HepG2 (cell line): ENCODE results near the gene PATL2. TPM values are rescaled to one million over a fixed set of nuclear protein-coding genes. Genes with fewer than 3 reads are reported as not detected.
A peak's percentile ranks its signal among the peaks of the same experiment; 100 is the strongest.

ENCODE experiments used
- ESRRA ChIP-seq: sonication (generic); formaldehyde crosslinking; IDR thresholded peaks from 2 replicates; pipeline ENCODE4 v1.5.1; 2020; ENCODE audit warnings: mild to moderate bottlenecking, low read depth, missing genetic modification reagents
- MED1 ChIP-seq: sonication (generic); formaldehyde crosslinking; IDR thresholded peaks from 2 replicates; pipeline ENCODE4 v1.4.0; 2020; ENCODE audit warnings: missing genetic modification reagents
- MYC ChIP-seq: sonication (generic); formaldehyde crosslinking; IDR thresholded peaks from 2 replicates; pipeline ENCODE4 v1.9.0; 2021; ENCODE audit warnings: missing genetic modification reagents, borderline replicate concordance
- NONO ChIP-seq, 2 experiments: fragments of 450-650 bp in 1 of 2; sonication (generic) in 1 of 2; formaldehyde crosslinking in 1 of 2; IDR thresholded peaks in 1 of 2; conservative IDR thresholded peaks in 1 of 2; 2 replicates each; pipeline versions ENCODE4 v1.6.1 to v1.8.0; 2017 to 2022; ENCODE audit warnings: mild to moderate bottlenecking in 1 of 2, missing genetic modification reagents in 1 of 2, moderate library complexity in 1 of 2
- RXRA ChIP-seq: sonication (generic); formaldehyde crosslinking; IDR thresholded peaks from 2 replicates; pipeline ENCODE4 v1.5.1; 2020; ENCODE audit warnings: missing genetic modification reagents
- SOX13 ChIP-seq, 3 experiments: fragments of 450-650 bp in 1 of 3; sonication (generic) in 1 of 3; formaldehyde crosslinking in 1 of 3; IDR thresholded peaks in 2 of 3; conservative IDR thresholded peaks in 1 of 3; 2 replicates each; pipeline versions ENCODE4 v1.5.0 to v1.6.1; 2016 to 2020; ENCODE audit warnings: antibody characterized with exemption in 1 of 3, mild to moderate bottlenecking in 1 of 3, missing compliant biosample characterization in 1 of 3, missing genetic modification reagents in 1 of 3, moderate library complexity in 1 of 3
- SP2 ChIP-seq: sonication (generic); formaldehyde crosslinking; IDR thresholded peaks from 2 replicates; pipeline ENCODE4 v1.5.1; 2020; ENCODE audit warnings: mild to moderate bottlenecking, missing genetic modification reagents
- YY1 ChIP-seq: IDR thresholded peaks from 2 replicates; pipeline ENCODE4 v1.6.1; 2011; ENCODE audit warnings: low read length, low read depth, moderate library complexity, mild to moderate bottlenecking; ENCODE audit not compliant: insufficient read depth, insufficient replicate concordance
- ZNF354B ChIP-seq: sonication (generic); formaldehyde crosslinking; IDR thresholded peaks from 2 replicates; pipeline ENCODE4 v1.8.0; 2022; ENCODE audit warnings: mild to moderate bottlenecking, missing genetic modification reagents
- ZNF432 ChIP-seq: sonication (generic); formaldehyde crosslinking; IDR thresholded peaks from 2 replicates; pipeline ENCODE4 v1.5.0; 2020; ENCODE audit warnings: missing genetic modification reagents, mild to moderate bottlenecking, borderline replicate concordance
- ZNF614 ChIP-seq: IDR thresholded peaks from 2 replicates; pipeline ENCODE4 v1.6.1; 2018; ENCODE audit warnings: missing biosample characterization, missing genetic modification reagents, inconsistent platforms, borderline replicate concordance
- polyA plus RNA-seq, 8 experiments: library from polyadenylated mRNA; depleted of rRNA in 3 of 8; stranded (reverse) in 7 of 8; unstranded in 1 of 8; fragments of >200 nt; fragmentation: Illumina TruSeq in 4 of 8; extraction: Trizol in 4 of 8; gene quantifications; 2 replicates each; pipeline versions ENCODE4 v1.2.1 to v1.2.3, GENCODE V29; 2011 to 2016; ENCODE audit warnings: low read depth in 4 of 8, missing spikeins in 1 of 8, mixed read lengths in 1 of 8; ENCODE audit not compliant: insufficient read depth in 1 of 8
- total RNA-seq, 5 experiments: library from RNA; depleted of rRNA; stranded (reverse); fragments of >200 nt; fragmentation: Illumina TruSeq; extraction: Trizol; gene quantifications; 2 replicates each; pipeline ENCODE4 v1.2.3, GENCODE V29; 2016; ENCODE audit warnings: low read depth in 1 of 5
- TF ChIP-seq, protein P1 (sequence below): sonication (generic); formaldehyde crosslinking; IDR thresholded peaks from 2 replicates; pipeline ENCODE4 v1.4.0; 2020; ENCODE audit warnings: missing genetic modification reagents; ENCODE audit errors: not compliant biosample characterization
- TF ChIP-seq, protein P2 (sequence below): sonication (generic); formaldehyde crosslinking; IDR thresholded peaks from 2 replicates; pipeline ENCODE4 v1.4.0; 2020; ENCODE audit warnings: mild to moderate bottlenecking, missing genetic modification reagents
- TF ChIP-seq, protein P3 (sequence below): sonication (generic); formaldehyde crosslinking; IDR thresholded peaks from 2 replicates; pipeline ENCODE4 v1.4.0; 2020; ENCODE audit warnings: missing genetic modification reagents
- TF ChIP-seq, protein P4 (sequence below): sonication (generic); formaldehyde crosslinking; IDR thresholded peaks from 2 replicates; pipeline ENCODE4 v1.4.0; 2020; ENCODE audit warnings: mild to moderate bottlenecking, missing genetic modification reagents

Gene PATL2
- total and polyA plus RNA-seq, 2 of the 13 experiments (the other 11 are each of a cell fraction or from before 2014, with no cell fraction given): 0.15 to 0.53 TPM

DNA sequence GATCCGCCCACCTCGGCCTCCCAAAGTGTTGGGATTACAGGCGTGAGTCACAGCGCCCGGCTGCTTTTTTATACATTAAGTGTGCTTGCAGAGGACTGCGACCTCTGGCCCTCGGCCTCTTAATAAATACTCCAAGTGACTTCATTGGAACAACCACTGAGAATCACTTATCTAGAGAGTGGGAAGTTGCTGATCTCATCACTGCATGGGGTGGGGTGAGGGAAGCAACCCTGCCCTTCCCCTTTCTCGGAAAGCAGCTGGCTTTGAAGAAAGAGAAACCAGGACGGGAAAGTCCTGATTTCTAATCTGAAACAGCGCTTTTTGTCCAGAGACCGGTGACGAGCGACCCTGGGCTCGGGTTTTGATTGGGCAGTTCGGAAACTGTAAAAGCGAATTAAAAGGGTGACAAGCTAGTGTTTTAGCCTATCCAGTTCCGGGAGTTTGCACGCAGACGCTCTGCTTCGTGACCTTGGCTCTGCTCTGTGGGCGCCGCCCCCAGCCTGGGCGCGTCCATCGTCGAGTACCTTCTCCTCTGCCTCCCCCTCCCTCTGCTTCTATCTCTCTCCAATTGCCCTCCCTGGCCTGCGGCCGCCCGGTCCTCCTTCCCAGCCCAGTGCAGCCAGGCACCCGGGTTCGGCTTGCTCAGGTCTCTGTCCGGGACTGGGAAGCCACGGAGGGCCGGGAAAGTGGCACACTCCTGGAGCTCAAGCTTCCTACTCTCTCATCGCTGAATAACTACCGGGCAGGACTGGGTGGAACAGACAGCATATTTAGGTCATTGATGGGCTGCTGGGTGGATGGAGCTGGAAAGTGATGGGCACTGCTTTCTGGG, 17.7 kb upstream of the PATL2 start (continued):
- TF ChIP-seq NONO (IDR thresholded peaks at IDR 0.05) (no peak), NONO (CRISPR knock-in tag; conservative IDR thresholded peaks at IDR 0.05) (0 out of 2 replicates have a peak, but pooled peaks have one; percentile 45), ZNF614 (CRISPR knock-in tag) (no peak), MYC (CRISPR knock-in tag) (peak; percentile 43; the same call in 1 of the 2 replicates), SP2 (CRISPR knock-in tag) (no peak; the same call in 1 of the 2 replicates), ZNF354B (CRISPR knock-in tag) (no peak), ESRRA (CRISPR knock-in tag) (peak; percentile 71; the same call in 1 of the 2 replicates), SOX13 (IDR thresholded peaks at IDR 0.05) (0 out of 2 replicates have a peak, but pooled peaks have one; percentile 10), SOX13 (CRISPR knock-in tag; conservative IDR thresholded peaks at IDR 0.05 in 1 of 2, IDR thresholded peaks at IDR 0.05 in 1 of 2) (peak in 1 of 2 experiments; percentile 6; a peak in 1 of 4 replicates), MED1 (CRISPR knock-in tag) (peak; percentile 40), ZNF432 (CRISPR knock-in tag) (no peak), YY1 (peak; percentile 21), RXRA (CRISPR knock-in tag) (peak; percentile 62; the same call in 1 of the 2 replicates)
- TF ChIP-seq, protein P1, sequence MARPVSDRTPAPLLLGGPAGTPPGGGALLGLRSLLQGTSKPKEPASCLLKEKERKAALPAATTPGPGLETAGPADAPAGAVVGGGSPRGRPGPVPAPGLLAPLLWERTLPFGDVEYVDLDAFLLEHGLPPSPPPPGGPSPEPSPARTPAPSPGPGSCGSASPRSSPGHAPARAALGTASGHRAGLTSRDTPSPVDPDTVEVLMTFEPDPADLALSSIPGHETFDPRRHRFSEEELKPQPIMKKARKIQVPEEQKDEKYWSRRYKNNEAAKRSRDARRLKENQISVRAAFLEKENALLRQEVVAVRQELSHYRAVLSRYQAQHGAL (CRISPR knock-in tag): no peak
- TF ChIP-seq, protein P2, sequence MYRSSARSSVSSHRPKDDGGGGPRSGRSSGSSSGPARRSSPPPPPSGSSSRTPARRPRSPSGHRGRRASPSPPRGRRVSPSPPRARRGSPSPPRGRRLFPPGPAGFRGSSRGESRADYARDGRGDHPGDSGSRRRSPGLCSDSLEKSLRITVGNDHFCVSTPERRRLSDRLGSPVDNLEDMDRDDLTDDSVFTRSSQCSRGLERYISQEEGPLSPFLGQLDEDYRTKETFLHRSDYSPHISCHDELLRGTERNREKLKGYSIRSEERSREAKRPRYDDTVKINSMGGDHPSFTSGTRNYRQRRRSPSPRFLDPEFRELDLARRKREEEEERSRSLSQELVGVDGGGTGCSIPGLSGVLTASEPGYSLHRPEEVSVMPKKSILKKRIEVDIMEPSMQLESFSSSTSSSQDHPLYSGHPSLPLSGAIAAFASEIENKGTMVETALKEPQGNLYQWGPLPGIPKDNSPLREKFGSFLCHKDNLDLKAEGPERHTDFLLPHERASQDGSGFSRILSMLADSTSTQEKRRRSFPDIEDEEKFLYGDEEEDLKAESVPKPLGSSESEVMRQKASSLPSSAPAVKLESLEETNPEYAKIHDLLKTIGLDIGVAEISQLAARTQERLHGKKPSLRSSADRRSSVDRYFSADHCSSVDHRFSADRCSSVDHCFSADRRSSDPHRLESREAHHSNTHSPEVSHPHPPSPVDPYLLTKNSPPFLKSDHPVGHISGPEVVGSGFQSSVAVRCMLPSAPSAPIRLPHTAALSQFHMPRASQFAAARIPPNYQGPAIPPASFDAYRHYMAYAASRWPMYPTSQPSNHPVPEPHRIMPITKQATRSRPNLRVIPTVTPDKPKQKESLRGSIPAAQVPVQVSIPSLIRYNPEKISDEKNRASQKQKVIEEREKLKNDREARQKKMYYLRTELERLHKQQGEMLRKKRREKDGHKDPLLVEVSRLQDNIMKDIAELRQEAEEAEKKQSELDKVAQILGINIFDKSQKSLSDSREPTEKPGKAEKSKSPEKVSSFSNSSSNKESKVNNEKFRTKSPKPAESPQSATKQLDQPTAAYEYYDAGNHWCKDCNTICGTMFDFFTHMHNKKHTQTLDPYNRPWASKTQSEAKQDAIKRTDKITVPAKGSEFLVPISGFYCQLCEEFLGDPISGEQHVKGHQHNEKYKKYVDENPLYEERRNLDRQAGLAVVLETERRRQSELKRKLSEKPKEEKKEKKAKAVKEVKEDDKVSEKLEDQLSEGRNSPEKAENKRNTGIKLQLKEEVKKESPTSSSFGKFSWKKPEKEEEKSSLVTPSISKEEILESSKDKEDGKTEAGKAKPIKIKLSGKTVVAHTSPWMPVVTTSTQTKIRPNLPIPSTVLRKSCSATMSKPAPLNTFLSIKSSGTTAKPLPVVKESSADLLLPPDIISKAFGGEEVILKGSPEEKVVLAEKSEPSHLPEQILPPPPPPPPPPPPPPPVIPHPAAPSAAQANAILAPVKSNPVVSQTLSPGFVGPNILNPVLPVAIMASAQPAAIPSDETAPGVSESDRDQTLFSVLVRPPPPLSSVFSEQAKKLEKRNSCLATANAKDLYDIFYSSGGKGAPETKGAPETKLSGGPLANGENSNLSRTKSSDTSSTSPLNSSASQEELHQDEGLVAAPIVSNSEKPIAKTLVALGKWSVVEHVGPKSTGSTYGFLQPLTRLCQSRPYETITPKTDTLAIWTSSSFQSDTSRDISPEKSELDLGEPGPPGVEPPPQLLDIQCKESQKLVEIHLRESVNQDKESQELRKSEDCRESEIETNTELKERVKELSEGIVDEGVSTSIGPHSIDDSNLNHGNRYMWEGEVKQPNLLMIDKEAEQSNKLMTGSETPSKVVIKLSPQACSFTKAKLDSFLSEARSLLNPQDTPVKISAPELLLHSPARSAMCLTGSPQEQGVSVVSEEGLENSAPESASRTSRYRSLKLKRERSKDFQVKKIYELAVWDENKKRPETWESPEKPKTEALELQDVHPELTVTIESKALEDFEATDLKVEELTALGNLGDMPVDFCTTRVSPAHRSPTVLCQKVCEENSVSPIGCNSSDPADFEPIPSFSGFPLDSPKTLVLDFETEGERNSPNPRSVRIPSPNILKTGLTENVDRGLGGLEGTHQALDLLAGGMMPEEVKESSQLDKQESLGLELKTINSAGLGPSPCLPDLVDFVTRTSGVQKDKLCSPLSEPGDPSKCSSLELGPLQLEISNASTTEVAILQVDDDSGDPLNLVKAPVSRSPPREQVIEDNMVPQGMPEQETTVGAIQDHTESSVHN (CRISPR knock-in tag): no peak
- TF ChIP-seq, protein P3, sequence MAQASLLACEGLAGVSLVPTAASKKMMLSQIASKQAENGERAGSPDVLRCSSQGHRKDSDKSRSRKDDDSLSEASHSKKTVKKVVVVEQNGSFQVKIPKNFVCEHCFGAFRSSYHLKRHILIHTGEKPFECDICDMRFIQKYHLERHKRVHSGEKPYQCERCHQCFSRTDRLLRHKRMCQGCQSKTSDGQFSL (CRISPR knock-in tag): 0 out of 2 replicates have a peak, but pooled peaks have one; percentile 34
- TF ChIP-seq, protein P4, sequence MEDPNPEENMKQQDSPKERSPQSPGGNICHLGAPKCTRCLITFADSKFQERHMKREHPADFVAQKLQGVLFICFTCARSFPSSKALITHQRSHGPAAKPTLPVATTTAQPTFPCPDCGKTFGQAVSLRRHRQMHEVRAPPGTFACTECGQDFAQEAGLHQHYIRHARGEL (CRISPR knock-in tag): no peak
